ENCODE data around the gene SGCD.

The SGCD gene

DNA sequence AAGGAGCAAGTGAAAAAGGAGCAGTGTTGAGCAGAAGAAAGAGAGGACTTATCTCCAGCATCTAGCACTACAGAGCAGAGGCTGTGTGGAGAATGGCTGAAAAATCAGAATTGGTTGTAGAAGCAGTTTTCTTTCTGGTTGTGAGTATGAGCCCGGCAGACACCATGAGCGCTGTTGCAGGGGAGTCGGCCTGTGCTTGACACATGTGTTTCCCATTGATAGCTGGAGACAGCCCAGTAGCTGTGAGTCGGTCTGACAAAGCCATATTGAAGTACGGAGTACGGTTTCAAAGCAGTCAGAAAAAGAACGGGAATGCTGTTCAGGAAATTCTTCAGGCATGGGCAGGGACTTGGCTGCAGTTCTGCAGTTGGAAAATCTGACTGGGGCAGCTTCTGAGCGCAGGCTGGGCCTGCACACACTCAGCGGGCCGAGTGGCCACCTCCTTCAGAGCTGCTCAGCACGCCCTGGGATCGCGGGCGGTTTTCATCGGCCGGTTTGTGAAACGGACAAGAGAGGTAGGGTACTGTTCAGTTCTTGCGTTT, at the start of gene SGCD:
Gene SGCD, plus strand, starts transcription at position 447 of the 542 bp plus-strand sequence.
- DNase-seq (ENCODE audit: low spot score): peak; percentile 85

DNA sequence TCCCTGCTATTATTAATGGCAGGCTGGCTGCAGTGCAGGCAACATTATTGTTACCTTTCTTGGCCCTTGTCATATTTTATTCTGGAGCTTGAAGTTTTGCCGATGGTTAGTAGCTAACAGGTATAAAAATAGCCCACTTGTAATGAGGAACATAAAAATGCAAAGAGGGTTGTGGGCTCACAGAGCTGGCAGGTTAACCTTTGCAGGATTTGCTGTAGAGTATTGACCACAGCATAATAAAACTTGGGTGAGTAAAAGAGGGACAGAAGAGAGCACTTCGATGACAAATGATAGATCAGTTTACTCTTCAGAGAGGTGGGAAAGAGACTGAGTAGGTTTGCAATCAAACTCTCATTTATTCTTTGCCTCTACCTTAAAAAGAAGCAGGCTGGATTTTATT, 49.7 kb upstream of the SGCD start:
- no peak for DNase-seq (ENCODE audit: low spot score)

DNA sequence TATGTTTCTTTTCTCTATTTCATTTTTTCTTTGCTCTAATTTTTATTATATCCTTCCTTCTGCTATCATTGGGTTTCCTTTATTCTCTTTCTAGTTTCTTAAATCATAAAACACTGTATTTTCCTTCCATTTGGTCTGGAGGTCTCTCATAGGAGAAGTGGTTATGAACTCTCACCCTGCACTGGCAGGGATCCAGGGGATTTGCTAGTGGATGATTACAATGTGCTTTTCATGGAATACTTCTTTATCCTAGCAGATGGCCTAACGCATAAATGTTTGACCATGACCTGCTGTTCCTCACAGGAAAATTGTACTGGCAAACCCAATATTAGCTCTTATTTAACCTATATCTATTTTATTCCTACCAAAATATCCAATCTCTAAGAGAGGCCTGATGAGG, 31.5 kb upstream of the SGCD start:
- DNase-seq (ENCODE audit: low spot score): no peak

DNA sequence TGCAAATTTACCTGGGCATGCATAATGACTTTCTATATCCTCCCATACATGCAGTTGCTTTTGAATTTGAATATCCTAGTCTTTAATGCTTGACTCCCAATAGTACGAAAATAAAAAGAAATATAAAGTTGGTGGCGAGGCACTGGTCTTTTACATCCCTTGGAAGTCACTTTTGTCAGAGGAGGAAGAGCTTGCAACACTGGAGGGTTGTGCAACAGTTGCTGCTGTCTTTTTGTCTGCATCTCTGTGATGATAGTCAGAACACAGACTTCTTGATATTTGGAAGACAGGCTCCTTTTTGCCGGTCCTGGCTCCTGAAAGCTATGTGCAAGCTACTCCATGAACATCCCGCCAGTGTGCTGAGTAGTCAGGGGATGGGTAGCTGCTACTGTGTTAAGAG, 16.8 kb upstream of the SGCD start:
- DNase-seq (ENCODE audit: low spot score): no peak

DNA sequence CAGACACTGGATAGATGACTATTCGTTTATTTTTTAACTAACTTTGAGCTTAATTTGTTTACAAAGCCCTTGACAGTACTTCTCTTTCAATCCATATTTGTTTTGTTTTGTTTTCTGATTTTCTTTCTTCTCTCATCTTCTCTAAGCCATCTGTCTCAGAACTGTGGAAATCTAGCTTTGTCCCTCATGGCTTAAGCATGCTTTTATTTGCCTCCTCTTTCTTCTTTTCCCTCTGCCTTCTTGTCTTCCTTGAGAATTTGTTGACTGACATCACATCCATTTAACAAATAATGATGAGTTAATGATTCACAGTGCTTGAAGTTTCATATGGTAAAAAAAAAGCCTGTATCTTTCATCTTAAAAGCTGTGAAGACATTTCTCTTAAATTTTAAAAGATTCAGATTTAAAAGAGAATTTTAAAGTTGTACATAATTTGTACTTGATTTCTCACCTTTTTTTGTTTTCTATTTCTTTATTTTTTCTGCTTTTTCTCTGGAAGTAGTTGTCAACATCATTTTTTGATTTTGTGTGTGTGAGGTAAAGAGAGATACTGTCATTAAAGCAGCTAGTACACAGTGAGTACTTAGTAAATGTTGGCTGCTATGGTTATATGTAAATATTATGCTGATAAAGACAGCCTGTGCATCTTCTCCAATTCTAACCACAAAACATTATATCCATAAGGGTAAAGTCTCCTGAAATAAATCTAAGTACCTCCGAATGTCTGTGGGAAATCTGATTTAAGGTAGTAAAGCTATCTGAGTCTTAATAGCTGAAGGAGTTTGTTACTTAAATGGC, 13.9 kb upstream of the SGCD start:
- no peak for DNase-seq (ENCODE audit: low spot score)

DNA sequence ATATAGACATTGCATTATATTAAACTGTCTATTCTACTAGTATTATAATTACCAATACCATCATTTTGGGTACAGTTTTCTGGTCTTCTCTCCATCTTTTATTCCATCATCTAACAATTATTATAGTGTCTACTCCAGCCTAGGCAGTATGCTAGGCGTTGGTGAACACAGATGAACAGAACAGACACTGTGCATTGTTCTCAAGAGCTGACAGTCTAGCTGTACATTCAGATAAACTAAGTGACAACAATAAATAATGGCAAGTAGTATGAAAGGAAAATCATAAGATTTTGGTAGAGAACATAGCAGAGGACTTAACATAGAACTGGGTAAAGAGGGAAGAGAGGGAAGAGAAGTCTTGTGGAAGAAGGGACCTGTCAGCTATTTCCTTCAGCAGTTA, 12.5 kb upstream of the SGCD start:
- peak; percentile 11 for DNase-seq (ENCODE audit: low spot score)

DNA sequence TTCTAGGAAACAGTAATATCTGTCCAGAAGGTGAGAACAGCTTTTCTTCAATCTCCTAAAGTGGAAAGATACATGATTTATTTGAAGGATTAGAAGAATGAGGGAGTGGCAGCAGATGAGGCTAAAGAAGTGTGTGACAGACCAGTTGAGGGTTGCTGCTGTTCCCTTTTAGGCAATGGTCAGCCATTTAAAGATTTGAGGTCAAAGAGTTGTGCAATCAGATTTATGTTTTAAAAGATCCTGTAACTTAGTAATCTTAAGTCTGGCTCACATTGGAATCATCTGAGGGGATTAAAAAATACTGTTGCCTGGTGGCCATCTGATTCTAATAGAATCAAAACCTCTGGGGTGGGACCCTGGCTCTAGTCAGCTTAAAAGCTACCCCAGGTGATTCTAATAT, 4.3 kb upstream of the SGCD start:
- DNase-seq (ENCODE audit: low spot score): no peak

DNA sequence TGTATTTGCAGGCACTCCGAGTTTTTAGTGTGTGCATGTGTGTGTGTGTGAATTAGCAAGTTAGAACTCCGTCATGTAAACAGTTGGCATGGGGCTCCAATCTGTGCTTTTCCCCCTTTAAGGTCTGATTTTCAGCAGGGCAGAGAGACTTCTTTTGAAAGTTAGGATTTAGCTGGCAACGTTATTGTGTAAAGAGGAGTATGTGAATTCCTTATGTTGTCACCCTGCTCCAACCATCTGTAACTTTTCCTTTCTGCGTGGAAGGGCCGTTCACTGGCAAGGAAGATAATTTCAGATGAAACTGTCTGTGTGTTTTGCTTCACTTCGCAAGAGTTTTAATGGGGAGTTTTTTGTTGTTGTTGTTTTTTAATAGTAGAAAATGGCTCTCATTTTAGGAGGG, 332 bp downstream of the SGCD start:
- no peak for DNase-seq (ENCODE audit: low spot score)

DNA sequence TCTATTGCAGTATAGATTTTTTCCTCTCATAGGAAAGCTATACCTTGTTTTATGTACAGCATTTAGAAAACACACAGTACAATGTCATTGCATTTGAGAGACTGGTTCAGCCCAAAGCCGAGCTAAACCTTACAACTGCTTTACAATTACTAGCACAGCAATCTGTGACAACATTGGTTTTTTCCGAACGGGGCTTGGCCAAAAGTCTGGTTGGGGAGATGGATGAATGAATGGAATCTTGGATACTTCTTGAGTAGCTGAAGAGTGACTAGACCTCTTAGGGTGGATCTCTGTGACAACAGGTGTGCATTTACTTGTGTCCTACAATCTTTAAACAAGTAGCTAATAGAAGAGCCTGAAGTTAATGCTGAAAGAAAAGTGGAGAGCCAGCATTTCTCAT, 1.2 kb downstream of the SGCD start:
- peak; percentile 9 for DNase-seq (ENCODE audit: low spot score)

DNA sequence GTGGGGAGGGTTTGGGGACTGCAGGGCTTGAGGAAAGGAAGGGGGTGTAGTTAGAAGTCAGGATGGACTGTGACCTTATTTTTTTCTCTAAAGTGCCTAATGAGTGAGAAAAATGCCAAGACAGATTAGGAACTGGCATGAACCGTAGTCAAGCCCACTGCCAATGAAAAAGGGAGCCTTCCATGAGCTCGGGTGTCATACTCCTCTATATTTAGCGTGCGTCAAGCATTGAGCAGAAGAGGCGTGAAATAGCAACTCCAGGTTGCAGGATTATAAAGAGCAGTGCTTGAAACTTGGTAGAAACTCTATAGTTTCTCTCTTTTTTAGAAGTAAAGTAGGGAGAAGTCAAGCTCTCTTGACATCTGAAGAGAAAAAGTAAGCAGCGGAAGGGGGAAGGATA, 1.8 kb downstream of the SGCD start:
- no peak for DNase-seq (ENCODE audit: low spot score)

DNA sequence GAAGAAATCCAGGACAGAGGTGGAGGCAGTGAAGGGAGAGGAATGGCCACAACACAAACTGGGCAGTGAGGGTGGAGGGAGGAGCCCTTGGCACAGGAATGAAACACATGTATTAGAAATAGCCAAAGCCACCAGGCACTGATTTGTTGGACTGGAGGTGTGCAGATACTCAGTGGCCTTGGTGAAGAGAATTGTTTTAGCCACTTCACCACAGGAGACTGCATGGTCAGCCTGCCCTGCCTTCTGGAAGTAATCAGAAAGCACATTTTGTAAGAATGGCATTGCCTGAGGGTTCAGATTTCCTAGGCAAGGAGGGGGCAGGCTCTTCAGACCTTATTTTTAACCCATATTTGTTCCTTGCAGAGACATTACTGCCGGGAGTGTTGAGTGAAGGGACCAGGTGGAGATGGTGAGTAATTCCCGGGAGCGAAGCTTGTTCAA, 2.2 kb downstream of the SGCD start:
- DNase-seq (ENCODE audit: low spot score): peak; percentile 15

DNA sequence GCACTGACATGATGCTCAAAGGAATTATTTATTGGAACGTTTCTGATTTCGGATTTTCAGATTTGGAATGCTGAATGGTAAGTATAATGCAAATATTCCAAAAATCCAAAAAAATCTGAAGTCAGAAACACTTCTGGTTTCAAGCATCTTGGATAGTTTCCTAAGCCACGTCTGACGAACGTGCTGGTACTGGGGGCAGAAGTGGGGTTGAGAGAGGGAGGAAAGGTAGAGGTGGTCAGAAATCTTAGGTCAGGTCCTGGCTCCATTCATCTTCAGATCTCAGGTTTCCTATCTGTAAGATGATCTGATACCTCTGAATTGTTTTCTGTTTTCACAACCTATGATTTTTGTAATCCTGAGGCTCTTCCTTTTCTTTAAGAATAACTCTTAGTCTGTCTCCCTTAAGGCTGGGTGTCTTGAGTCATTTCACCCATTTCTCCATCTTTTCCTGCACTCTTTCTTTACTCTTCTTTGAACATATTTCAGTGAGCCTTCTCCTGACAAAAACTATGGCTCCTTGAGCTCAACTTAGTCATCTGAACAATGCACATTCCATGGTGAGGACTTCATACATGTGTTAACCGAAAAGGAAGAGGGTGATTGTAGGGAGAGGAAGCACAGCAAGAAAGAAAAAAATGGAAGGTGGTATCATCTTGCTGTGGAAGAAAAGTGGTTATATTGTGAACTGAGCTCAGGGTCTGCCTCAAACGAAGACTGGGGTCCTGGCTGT, 3.3 kb downstream of the SGCD start:
- no peak for DNase-seq (ENCODE audit: low spot score)

DNA sequence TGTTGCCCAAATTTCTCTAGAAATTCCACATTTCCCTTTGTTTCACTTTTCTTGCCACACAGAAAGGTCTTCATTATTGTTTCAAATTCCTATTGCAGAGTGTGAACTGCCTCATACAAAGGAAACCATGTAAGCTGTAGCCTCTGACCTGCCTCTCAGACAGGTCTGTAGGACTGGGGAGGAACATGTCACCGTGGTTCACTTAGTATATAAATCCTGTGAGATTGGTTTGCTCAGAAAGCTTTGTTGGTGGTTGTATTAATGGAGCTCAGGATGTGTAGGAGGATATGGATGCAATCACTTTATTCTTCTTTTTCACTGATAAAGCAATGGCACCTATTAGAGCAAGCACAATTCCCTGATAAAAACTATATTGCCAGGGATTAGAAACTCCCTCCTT, 4.2 kb downstream of the SGCD start:
- no peak for DNase-seq (ENCODE audit: low spot score)

DNA sequence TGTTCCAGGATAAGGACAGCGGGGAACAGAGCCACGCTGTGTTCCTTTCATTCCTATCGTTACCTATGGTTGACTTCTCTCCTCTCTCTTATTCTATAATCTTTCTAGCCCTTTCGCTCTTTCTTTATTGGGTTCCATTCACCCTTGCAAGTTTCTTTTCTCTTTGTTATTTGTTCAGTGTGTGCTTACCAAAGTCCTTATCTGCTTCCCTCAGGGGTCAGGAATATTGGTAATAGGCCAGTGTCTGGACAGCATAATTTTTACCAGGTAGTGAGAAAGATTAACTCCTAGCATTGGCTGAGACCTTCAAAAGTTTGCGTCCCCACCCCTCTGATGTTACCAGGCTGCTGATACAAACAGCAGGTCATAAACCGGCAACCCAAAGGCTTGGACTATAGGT, 4.9 kb downstream of the SGCD start:
- DNase-seq (ENCODE audit: low spot score): no peak

DNA sequence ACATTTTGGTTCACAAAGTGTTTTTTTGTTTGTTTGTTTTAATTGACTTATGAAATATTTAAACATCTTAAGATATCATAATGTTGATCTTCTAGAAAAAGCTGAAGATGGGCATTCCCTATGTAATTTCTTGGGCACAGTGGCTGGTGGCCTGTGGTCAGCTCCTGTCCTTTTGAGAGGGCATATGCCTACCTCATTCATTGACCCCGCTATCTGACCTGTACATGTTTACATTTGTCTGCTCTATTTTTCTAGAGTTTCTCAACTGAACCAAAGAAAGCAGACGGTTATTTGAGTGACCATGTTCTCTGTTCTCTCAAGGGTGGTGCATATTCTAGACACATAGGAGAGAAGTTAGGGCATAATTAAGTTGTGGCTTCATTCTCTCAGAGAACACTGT, 5.3 kb downstream of the SGCD start:
- DNase-seq (ENCODE audit: low spot score): no peak

DNA sequence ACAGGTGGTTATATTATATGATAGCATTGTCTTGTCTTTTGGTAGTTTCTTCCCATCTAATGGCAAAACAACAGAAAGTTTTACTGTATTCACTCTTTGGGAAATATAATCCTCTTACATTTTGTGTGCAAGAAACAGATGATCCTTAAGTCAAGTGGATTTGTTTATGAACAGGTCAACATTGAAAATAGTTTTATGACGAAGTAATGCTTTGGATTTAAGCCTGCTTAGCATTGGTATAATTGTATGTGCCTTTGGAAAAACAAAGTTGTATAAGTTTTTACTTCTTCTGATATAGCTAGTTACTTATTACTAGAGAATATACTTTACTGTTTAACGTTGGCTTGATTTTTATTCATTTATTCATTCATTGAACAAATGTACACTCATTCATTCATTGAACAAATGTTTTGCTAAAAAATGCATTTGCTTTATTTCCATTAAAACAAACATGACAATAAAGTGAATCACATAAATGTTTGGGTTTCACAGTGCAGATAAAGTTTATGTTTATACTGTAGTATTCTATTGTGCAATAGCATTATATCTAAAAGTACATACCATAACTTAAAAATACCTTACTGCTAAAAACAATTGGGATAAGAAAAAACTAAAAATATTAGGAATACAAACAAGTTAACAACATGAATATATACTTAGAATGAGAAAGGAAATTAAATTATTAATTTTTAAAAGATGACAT, 12.3 kb downstream of the SGCD start:
- DNase-seq (ENCODE audit: low spot score): no peak

DNA sequence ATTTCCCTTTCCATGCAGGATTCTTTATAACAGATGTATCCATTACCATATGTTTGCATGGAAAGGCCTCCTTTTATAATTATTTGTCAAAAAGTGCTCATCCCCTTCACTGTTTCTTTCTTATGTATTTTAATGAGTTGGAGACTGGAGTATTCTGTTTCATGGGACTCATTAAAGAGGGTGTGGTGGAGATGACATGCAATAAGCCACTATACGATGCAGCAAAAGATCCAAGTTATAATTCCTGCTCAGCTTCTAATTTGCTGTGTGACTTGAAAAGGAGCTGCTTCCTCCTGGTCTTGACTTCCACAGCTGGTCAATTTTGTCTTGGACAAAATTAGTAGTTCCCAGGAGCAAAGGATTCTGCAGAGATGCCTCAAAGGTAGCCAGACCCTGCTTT, 13.9 kb downstream of the SGCD start:
- DNase-seq (ENCODE audit: low spot score): no peak

DNA sequence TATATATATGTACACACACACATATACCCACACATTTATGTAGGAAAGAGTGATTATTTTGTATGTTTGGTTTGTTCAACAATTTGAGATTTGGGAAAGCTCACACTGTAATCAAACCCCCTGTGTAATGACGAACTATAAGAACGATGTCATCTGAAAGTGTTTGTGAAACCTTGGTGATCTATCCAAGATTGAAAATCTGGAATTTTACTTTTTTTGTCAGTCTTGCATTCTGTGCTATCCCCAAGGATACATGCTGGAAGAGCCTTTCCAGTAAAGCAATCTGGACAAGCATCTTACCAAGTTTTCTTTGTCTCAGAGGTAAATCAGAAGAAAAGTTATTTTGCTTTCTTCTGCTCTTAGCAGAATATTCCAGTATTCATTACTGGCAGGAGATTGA, 23.3 kb downstream of the SGCD start:
- no peak for DNase-seq (ENCODE audit: low spot score)

DNA sequence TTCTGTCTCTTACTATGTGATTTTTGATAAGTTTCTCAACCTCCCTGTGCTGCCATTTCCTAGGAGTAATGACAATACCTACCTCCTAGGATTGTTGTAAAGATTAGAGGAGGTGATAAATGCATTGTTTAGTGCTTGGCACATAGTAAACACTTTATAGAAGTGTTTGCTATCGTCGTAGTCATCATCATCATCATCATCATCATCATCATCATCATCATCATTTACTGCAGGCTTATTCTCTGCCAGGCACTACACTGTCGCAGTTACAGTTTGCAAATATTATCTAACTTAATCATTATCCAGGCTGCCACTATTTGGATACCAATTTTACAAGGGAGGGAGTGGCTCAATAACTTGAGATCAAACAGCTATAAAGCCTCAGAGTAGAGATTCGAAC, 24.5 kb downstream of the SGCD start:
- DNase-seq (ENCODE audit: low spot score): no peak

DNA sequence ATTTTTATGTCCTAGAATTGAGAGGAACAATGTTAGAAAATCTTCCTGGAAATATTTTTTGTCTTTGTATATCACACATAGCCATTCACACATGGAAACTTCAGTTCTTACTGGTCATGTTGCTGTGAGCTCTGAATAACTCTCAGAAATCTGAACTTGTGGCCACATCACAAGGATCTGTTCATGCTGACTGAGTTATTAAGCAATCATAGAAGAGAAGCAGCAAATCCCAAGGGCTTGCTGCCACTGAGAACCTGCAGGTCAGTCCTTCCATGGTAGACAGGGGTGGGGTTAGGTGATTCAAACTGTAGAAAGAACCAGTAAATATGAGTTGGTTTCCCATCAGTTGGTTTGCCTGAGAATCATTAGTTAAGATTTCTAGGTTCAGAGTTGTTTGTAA, 27.6 kb downstream of the SGCD start:
- DNase-seq (ENCODE audit: low spot score): no peak

DNA sequence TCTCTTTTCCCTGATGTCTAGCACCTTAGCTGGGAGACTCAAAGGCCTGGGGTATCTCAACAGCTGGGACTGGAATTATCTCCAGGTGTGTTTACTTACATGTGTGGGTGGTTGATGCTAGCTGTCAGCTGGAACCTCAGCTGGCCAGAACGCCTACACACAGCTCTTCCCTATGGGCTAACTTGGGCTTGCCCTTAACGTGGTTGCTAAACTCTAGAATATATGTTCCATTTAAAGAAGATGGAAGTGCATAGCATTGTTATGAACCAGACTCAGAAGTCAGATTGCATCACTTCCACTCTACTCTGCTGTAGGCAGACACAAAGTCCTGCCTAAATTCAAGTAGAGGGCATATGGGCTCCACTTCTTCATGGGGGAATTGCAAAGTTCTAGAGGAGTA, 29.3 kb downstream of the SGCD start:
- DNase-seq (ENCODE audit: low spot score): no peak

DNA sequence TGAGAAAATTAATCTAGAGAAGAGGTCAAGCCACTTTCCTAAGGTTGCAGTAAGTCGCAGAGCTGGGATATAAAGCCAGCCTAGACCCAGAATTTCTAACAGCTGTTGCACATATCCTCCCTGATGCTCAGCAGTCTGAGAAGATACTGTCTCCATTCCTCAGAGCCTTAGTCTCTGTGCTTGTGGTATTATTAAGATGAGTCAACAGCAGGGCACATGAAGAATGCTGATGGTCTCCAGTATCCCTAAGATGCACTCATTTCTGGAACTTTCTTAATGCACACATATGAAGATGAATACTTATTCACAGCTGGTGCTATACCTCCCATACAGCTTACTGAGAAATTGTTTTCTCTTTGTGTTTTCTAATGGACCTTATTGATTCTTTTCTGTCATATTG, 32.5 kb downstream of the SGCD start:
- DNase-seq (ENCODE audit: low spot score): no peak

Measured in Ammon's horn (tissue), 1 donor.